PFSK-1 (cell line): ENCODE data around the gene NR5A1.

ENCODE experiments used
- FOXP2 ChIP-seq: optimal IDR thresholded peaks from 2 replicates; pipeline ENCODE3; 2011; ENCODE audit warnings: borderline replicate concordance, control low read depth, inconsistent platforms; ENCODE audit not compliant: insufficient read depth; ENCODE audit errors: extremely low read length, extremely low read depth
- POLR2AphosphoS5 ChIP-seq: IDR thresholded peaks from 2 replicates; pipeline ENCODE4 v1.6.1; 2012; ENCODE audit warnings: low read depth, mild to moderate bottlenecking, control low read depth, low read length, moderate library complexity
- SIN3A ChIP-seq: IDR thresholded peaks from 2 replicates; pipeline ENCODE4 v1.6.1; 2012; ENCODE audit warnings: mild to moderate bottlenecking, low read length, moderate library complexity, borderline replicate concordance; ENCODE audit not compliant: insufficient read depth
- TAF1 ChIP-seq: IDR thresholded peaks from 2 replicates; pipeline ENCODE4 v1.6.1; 2012; ENCODE audit warnings: low read length, control low read depth, borderline replicate concordance; ENCODE audit not compliant: insufficient read depth
- TF ChIP-seq, protein P1 (sequence below), 2 experiments: IDR thresholded peaks; 2 replicates each; pipeline versions ENCODE4 v1.6.1 to v1.8.0; 2011 to 2012; ENCODE audit warnings: low read depth in 2 of 2, low read length in 2 of 2, control low read depth in 1 of 2, inconsistent platforms in 1 of 2, mild to moderate bottlenecking in 1 of 2, moderate library complexity in 1 of 2; ENCODE audit not compliant: insufficient read depth in 1 of 2

The NR5A1 gene

DNA sequence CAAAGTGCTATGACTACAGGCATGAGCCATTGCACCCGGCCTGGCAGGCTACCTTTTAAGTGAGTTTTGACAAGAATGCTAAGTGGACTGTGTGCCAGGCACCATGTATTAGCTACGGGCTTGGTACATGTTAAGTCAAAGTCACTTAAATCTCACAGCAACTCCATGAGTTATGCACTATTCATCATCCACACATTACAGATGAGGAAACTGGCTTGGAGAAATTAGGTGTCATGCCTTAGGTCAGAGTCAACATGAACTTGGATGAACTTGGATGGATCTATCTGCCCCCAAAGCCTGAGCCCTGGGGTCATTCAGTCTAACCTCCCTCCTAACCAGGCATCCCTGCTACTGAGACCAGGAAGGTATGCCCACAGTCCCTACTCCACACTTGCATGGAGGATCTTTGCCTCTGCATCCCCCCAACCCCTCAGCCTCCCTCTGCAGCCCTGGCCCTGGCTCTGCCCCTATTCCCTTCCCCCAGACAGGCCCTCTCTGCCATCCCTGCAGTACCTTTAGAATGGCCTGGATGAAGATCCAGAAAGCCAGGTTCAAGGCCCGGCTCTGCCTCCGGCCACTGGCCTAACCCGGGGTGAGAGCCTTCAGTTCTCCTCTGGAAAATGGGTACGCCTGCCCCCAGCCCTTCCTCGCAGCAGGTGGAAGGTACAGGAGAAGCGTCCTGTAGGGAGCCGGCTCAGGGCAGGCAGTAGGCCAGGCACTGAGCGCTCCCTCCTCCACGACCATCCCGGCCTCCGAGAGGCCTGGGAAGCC, 57.6 kb downstream of the NR5A1 start:
- no peak for TF ChIP-seq SIN3A
- no peak for TF ChIP-seq POLR2AphosphoS5
- no peak for TF ChIP-seq FOXP2
- TF ChIP-seq TAF1, result no peak
- TF ChIP-seq, protein P1, sequence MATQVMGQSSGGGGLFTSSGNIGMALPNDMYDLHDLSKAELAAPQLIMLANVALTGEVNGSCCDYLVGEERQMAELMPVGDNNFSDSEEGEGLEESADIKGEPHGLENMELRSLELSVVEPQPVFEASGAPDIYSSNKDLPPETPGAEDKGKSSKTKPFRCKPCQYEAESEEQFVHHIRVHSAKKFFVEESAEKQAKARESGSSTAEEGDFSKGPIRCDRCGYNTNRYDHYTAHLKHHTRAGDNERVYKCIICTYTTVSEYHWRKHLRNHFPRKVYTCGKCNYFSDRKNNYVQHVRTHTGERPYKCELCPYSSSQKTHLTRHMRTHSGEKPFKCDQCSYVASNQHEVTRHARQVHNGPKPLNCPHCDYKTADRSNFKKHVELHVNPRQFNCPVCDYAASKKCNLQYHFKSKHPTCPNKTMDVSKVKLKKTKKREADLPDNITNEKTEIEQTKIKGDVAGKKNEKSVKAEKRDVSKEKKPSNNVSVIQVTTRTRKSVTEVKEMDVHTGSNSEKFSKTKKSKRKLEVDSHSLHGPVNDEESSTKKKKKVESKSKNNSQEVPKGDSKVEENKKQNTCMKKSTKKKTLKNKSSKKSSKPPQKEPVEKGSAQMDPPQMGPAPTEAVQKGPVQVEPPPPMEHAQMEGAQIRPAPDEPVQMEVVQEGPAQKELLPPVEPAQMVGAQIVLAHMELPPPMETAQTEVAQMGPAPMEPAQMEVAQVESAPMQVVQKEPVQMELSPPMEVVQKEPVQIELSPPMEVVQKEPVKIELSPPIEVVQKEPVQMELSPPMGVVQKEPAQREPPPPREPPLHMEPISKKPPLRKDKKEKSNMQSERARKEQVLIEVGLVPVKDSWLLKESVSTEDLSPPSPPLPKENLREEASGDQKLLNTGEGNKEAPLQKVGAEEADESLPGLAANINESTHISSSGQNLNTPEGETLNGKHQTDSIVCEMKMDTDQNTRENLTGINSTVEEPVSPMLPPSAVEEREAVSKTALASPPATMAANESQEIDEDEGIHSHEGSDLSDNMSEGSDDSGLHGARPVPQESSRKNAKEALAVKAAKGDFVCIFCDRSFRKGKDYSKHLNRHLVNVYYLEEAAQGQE (IDR thresholded peaks at IDR 0.05; ENCODE audit: insufficient read depth in 1 of 2, low read depth in 2 of 2, low read length in 2 of 2), result no peak

DNA sequence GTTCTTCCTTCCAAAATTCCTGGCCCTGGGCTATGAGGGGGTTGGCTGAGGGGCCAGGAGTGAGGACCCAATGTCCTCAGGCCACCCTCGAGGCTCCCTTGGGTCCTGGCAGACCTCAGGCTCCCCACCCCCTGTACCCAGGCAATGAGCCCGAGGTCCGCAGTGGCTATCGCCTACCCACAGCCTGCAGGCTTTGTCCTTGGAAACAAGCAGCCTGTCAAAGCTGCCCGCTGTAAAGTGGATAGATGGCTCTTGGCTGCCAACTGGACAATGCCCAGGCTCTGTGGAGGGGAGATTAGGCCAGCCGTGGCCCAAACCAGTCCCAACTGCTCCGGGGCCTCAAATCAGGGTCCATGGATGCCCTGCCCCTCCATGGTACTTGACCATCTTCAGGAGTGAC, 59.2 kb downstream of the NR5A1 start:
- TF ChIP-seq, protein P1 (IDR thresholded peaks at IDR 0.05; ENCODE audit: insufficient read depth in 1 of 2, low read depth in 2 of 2, low read length in 2 of 2), result no peak
- TF ChIP-seq FOXP2 (no peak), POLR2AphosphoS5 (no peak), SIN3A (no peak), TAF1 (no peak)

DNA sequence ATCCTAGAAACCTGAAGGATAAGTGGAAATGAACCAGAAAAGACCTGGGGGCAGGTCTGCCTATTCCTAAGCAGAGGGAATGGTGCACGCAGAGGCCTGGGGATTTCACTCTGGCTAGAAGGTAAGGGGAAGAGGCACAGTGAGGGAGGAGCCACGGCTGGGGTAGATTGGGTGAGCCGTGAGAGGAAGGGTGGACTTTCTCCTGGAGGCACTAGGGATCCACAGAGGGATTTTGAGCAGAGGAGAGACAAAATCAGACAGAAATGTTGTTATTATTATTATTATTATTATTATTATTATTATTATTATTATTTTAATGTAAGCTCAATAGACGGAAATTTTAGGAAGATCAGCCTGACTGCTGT, 59.9 kb downstream of the NR5A1 start:
- TF ChIP-seq FOXP2, result no peak
- TF ChIP-seq POLR2AphosphoS5, result no peak
- TF ChIP-seq, protein P1 (IDR thresholded peaks at IDR 0.05; ENCODE audit: insufficient read depth in 1 of 2, low read depth in 2 of 2, low read length in 2 of 2), result no peak
- no peak for TF ChIP-seq TAF1
- TF ChIP-seq SIN3A, result no peak

DNA sequence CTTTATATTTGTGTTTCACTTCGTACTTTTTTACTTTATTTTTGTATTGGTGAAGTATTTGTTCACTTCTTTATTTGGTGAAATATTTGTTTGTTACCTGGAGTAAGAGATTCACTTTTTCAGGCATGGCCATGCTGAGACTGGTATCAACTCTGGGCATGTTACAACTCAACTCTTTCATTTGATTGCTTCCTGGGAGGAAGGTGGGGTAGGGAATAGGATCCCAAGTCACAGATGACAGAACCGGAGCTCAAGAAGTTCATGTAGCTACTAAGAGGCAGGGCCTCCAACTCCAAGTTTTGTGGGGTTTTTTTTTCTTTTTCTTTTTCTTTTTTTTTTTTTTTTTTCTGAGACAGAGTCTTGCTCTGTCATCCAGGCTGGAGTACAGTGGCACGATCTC, 63.0 kb downstream of the NR5A1 start:
- TF ChIP-seq TAF1 (no peak), POLR2AphosphoS5 (no peak), FOXP2 (no peak), SIN3A (no peak)
- TF ChIP-seq, protein P1 (IDR thresholded peaks at IDR 0.05; ENCODE audit: insufficient read depth in 1 of 2, low read depth in 2 of 2, low read length in 2 of 2), result no peak
